Activated CD4-positive, CD25-positive, alpha-beta regulatory T cell (primary cell): ENCODE results near the gene SERTAD1.
A peak's percentile ranks its signal among the peaks of the same experiment; 100 is the strongest.

ENCODE experiments used
- DNase-seq, 4 experiments: peaks; one replicate each; lab custom pipeline; 2025; lab: John Stamatoyannopoulos, UW

The SERTAD1 gene

GRCh38 chr19:40400559-40400958 is 25.2 kb downstream of the SERTAD1 start:
- DNase-seq = no peak

GRCh38 chr19:40398417-40399131 is 27.2 kb downstream of the SERTAD1 start:
- peak in 2 of 4 experiments; percentile 25 to 31 for DNase-seq

- DNase-seq = no peak
Measured at GRCh38 chr19:40397568-40397906, 28.3 kb downstream of the SERTAD1 start.

- DNase-seq = no peak
Measured at GRCh38 chr19:40396886-40397567, 28.8 kb downstream of the SERTAD1 start.

- no peak for DNase-seq
Measured at GRCh38 chr19:40395956-40396355, 29.8 kb downstream of the SERTAD1 start.

- DNase-seq = no peak
Measured at GRCh38 chr19:40394816-40395210, 31.0 kb downstream of the SERTAD1 start.

- no peak for DNase-seq
Measured at GRCh38 chr19:40393894-40394815, 31.6 kb downstream of the SERTAD1 start.

GRCh38 chr19:40392894-40393517 is 32.8 kb downstream of the SERTAD1 start:
- DNase-seq = no peak

- DNase-seq = no peak
Measured at GRCh38 chr19:40392123-40392522, 33.7 kb downstream of the SERTAD1 start.

GRCh38 chr19:40390084-40390742 is 35.6 kb downstream of the SERTAD1 start, which contains the start of gene HIPK4:
HIPK4 (minus strand) TSS chr19:40390181; CDS start chr19:40389902, 279 bp downstream.
- DNase-seq = no peak

- DNase-seq = no peak
Measured at GRCh38 chr19:40389404-40390083, 36.2 kb downstream of the SERTAD1 start.

GRCh38 chr19:40388481-40388880 is 37.3 kb downstream of the SERTAD1 start:
- DNase-seq = no peak

- DNase-seq = no peak
Measured at GRCh38 chr19:40387155-40387554, 38.6 kb downstream of the SERTAD1 start.

GRCh38 chr19:40383668-40384248 is 42.0 kb downstream of the SERTAD1 start:
- DNase-seq = no peak

- DNase-seq = no peak
Measured at GRCh38 chr19:40381321-40381720, 44.5 kb downstream of the SERTAD1 start.

- DNase-seq = no peak
Measured at GRCh38 chr19:40380199-40381037, 45.4 kb downstream of the SERTAD1 start.

GRCh38 chr19:40379446-40380198 is 46.2 kb downstream of the SERTAD1 start:
- no peak for DNase-seq

- no peak for DNase-seq
Measured at GRCh38 chr19:40378509-40378908, 47.3 kb downstream of the SERTAD1 start.

GRCh38 chr19:40377876-40378385 is 47.9 kb downstream of the SERTAD1 start:
- DNase-seq = no peak
